ENCODE data around the gene SWT1.

- TF ChIP-seq CTCF (conservative IDR thresholded peaks at IDR 0.05) (no peak), ZFX (IDR thresholded peaks at IDR 0.05) (no peak)
These were observed at the start of gene SWT1, which contains the start of gene TRMT1L for GRCh38 chr1:185156854-185157598.
